PC-3 (cell line): ENCODE measurements around the gene CCNI. TPM values are rescaled to one million over a fixed set of nuclear protein-coding genes. Genes with fewer than 3 reads are reported as not detected.
"Not testable (repeated sequence)": the region's sequence is repeated elsewhere in the genome, so short reads cannot be mapped to it uniquely, and the experiment has no call there.

ENCODE experiments used
- ATAC-seq: fragments of 200-7000 bp; cut with Tn5 transposase; 2 replicates; pipeline ENCODE4 v1.9.1; 2020; ENCODE audit warnings: mild to moderate bottlenecking, moderate library complexity
- BruUV-seq: library from RNA; stranded (reverse); fragments of 400-500 nt; replicated peaks from 2 replicates; lab custom pipeline; 2021; lab: Mats Ljungman, UMichigan
- CTCF ChIA-PET: fragments of 300-600 bp; sonication (Branson Sonifier 250); formaldehyde crosslinking; loops from one replicate; lab custom pipeline; 2022; ENCODE audit warnings: antibody characterized with exemption; lab: Charles Lee
- POLR2A ChIA-PET: fragments of 300-600 bp; sonication (Branson Sonifier 250); formaldehyde crosslinking; loops from one replicate; lab custom pipeline; 2022; ENCODE audit warnings: antibody characterized with exemption; ENCODE audit not compliant: unreplicated experiment; lab: Charles Lee
- DNase-seq: peaks from one replicate; pipeline ENCODE4 v3.0.0-alpha.2; 2015
- H2AFZ ChIP-seq: fragments of 300-600 bp; sonication (generic); 2 replicates; pipeline ENCODE4 v1.6.0; 2016; ENCODE audit warnings: antibody characterized with exemption, low read length
- H3F3A ChIP-seq: fragments of 300-600 bp; sonication (generic); one replicate; pipeline ENCODE4 v1.6.0; 2017; ENCODE audit warnings: antibody characterized with exemption, low read length, control low read depth, mild to moderate bottlenecking; ENCODE audit not compliant: unreplicated experiment
- H3K27ac ChIP-seq: fragments of 300-600 bp; sonication (generic); 2 replicates; pipeline ENCODE4 v1.5.1; 2016; ENCODE audit warnings: mild to moderate bottlenecking, low read length
- H3K27me3 ChIP-seq: fragments of 300-600 bp; sonication (generic); 2 replicates; pipeline ENCODE4 v1.6.1; 2016; ENCODE audit warnings: low read length, mixed read lengths
- H3K36me3 ChIP-seq: fragments of 300-600 bp; sonication (generic); 2 replicates; pipeline ENCODE4 v1.6.1; 2016; ENCODE audit warnings: low read depth, mixed run types, low read length, mixed read lengths
- H3K4me1 ChIP-seq: fragments of 300-600 bp; sonication (generic); 2 replicates; pipeline ENCODE4 v1.5.1; 2016; ENCODE audit warnings: low read length; ENCODE audit not compliant: insufficient read depth
- H3K4me2 ChIP-seq: fragments of 300-600 bp; sonication (generic); 2 replicates; pipeline ENCODE4 v1.6.0; 2016; ENCODE audit warnings: low read length
- H3K4me3 ChIP-seq: fragments of 300-600 bp; sonication (generic); 2 replicates; pipeline ENCODE4 v1.5.1; 2016; ENCODE audit warnings: mild to moderate bottlenecking, low read length, mixed read lengths
- H3K79me2 ChIP-seq: fragments of 300-600 bp; sonication (generic); 2 replicates; pipeline ENCODE4 v1.6.1; 2017; ENCODE audit warnings: low read length, mixed read lengths
- H3K9ac ChIP-seq: fragments of 300-600 bp; sonication (generic); 2 replicates; pipeline ENCODE4 v1.6.0; 2016; ENCODE audit warnings: mild to moderate bottlenecking, low read length
- H3K9me2 ChIP-seq: fragments of 300-600 bp; sonication (generic); replicated peaks from 2 replicates; pipeline ENCODE4 v1.6.1; 2016; ENCODE audit warnings: mixed run types, low read length, mixed read lengths
- H3K9me3 ChIP-seq: fragments of 300-600 bp; sonication (generic); 2 replicates; pipeline ENCODE4 v1.6.1; 2016; ENCODE audit warnings: low read length, mixed read lengths
- H4K20me1 ChIP-seq: fragments of 300-600 bp; sonication (generic); 2 replicates; pipeline ENCODE4 v1.6.1; 2016; ENCODE audit warnings: low read length, mixed read lengths
- CTCF ChIP-seq: fragments of 300-600 bp; sonication (generic); conservative IDR thresholded peaks from 2 replicates; pipeline ENCODE4 v1.5.1; 2017; ENCODE audit warnings: antibody characterized with exemption, low read depth, mild to moderate bottlenecking, low read length
- EZH2 ChIP-seq: fragments of 300-600 bp; sonication (generic); IDR thresholded peaks from one replicate; pipeline ENCODE4 v1.6.1; 2017; ENCODE audit warnings: antibody characterized with exemption, mild to moderate bottlenecking, low read length; ENCODE audit not compliant: unreplicated experiment
- EZH2phosphoT487 ChIP-seq: fragments of 300-600 bp; sonication (generic); IDR thresholded peaks from 2 replicates; pipeline ENCODE4 v1.6.1; 2018; ENCODE audit warnings: mild to moderate bottlenecking, antibody characterized with exemption, low read length, borderline replicate concordance
- intact Hi-C: fragments of 100-400 bp; cut with micrococcal nuclease; formaldehyde crosslinking; loops from 2 replicates; pipeline ENCODE4 v1.9.0; 2023
- total RNA-seq: library from RNA; depleted of rRNA; stranded (reverse); fragments of >200 nt; gene quantifications from 2 replicates; pipeline ENCODE4 v1.2.3, GENCODE V29; 2014

CCNI gene
- total RNA-seq, 1 experiment from 2014 or later, result 60.1 TPM

GRCh38 chr4:77089866-77090265 lies 14.1 kb upstream of the CCNI start:
- Histone ChIP-seq H3K9me2 (no peaks in the 10 kb centered on the region), H3K27me3 (no peaks in the 10 kb centered on the region), H3K4me1 (peaks cover 11% of the 10 kb centered on the region), H3K36me3 (no peaks in the 10 kb centered on the region), H3K9me3 (no peaks in the 10 kb centered on the region), H3K9ac (no peak overlapping the region), H3K79me2 (no peaks in the 10 kb centered on the region), H2AFZ (no peak overlapping the region), H3K4me3 (no peak overlapping the region), H3K4me2 (no peak overlapping the region), H3K27ac (no peak overlapping the region), H3F3A (no peaks in the 10 kb centered on the region), H4K20me1 (no peaks in the 10 kb centered on the region)
- intact Hi-C loops, result no loop called here
- DNase-seq (no peak), ATAC-seq (no peak)
- CTCF ChIA-PET, result no interaction called here
- POLR2A ChIA-PET, result no interaction called here
- TF ChIP-seq EZH2 (no peak), CTCF (no peak), EZH2phosphoT487 (no peak)
- no TSS peak for BruUV-seq

GRCh38 chr4:77087027-77087426 lies 11.2 kb upstream of the CCNI start:
- DNase-seq, H3K4me3 ChIP-seq, CTCF ChIA-PET, intact Hi-C loops, H2AFZ ChIP-seq, H3K79me2 ChIP-seq, H3K9me3 ChIP-seq, H3K9ac ChIP-seq, H3K27ac ChIP-seq, ATAC-seq, H3K9me2 ChIP-seq, POLR2A ChIA-PET, H3F3A ChIP-seq, H3K27me3 ChIP-seq, H4K20me1 ChIP-seq, BruUV-seq, H3K4me2 ChIP-seq, H3K36me3 ChIP-seq, H3K4me1 ChIP-seq: not testable (repeated sequence)

- no peak overlapping the region for H3K9ac ChIP-seq
- no peak overlapping the region for H3K4me3 ChIP-seq
- no peak for ATAC-seq
- intact Hi-C loops, result no loop called here
- ChIA-PET CTCF (no interaction called here), POLR2A (no interaction called here)
- H4K20me1 ChIP-seq, result no peaks in the 10 kb centered on the region
- H3K27ac ChIP-seq, result no peak overlapping the region
- no peaks in the 10 kb centered on the region for H3K79me2 ChIP-seq
- no peak overlapping the region for H3K4me2 ChIP-seq
- TF ChIP-seq EZH2 (no peak), EZH2phosphoT487 (no peak), CTCF (no peak)
- BruUV-seq, result no TSS peak
- H3K36me3 ChIP-seq, result no peaks in the 10 kb centered on the region
- H3K9me2 ChIP-seq, result no peaks in the 10 kb centered on the region
- no peaks in the 10 kb centered on the region for H3K4me1 ChIP-seq
- H3K27me3 ChIP-seq, result no peaks in the 10 kb centered on the region
- no peak for DNase-seq
- no peaks in the 10 kb centered on the region for H3F3A ChIP-seq
- H3K9me3 ChIP-seq, result no peaks in the 10 kb centered on the region
- no peak overlapping the region for H2AFZ ChIP-seq
Measured at GRCh38 chr4:77084019-77084639, 8.3 kb upstream of the CCNI start.
